Adrenal gland (tissue), 12 donors: ENCODE measurements around the gene DNAAF2. TPM values are rescaled to one million over a fixed set of nuclear protein-coding genes. Genes with fewer than 3 reads are reported as not detected.
"Not testable (repeated sequence)": the region's sequence is repeated elsewhere in the genome, so short reads cannot be mapped to it uniquely, and the experiment has no call there.

Experiments
- DNase-seq, 7 donors: peaks; one replicate each; pipeline ENCODE4 v3.0.0-alpha.2; 2019 to 2020
- H3K27ac ChIP-seq, 5 donors: fragments of 200-600 bp; sonication (generic) in 4 of 5; 1 replicate in 3 of 5; 2 replicates in 2 of 5; pipeline versions ENCODE4 v1.5.1 to v1.8.0; 2016 to 2020; ENCODE audit warnings: mild to moderate bottlenecking in 1 of 5
- H3K27me3 ChIP-seq: fragments of 200-600 bp; 2 replicates; pipeline ENCODE4 v1.8.0; 2021
- H3K36me3 ChIP-seq, 2 donors: fragments of 200-600 bp; replicated peaks in 1 of 2; 1 replicate in 1 of 2; 2 replicates in 1 of 2; pipeline versions ENCODE4 v1.5.1 to v1.8.0; 2018 to 2022
- H3K4me1 ChIP-seq, 2 donors: fragments of 200-600 bp; replicated peaks in 1 of 2; 1 replicate in 1 of 2; 2 replicates in 1 of 2; pipeline versions ENCODE4 v1.5.1 to v1.8.0; 2018 to 2021
- H3K4me3 ChIP-seq, 4 donors: fragments of 200-600 bp; sonication (generic) in 3 of 4; one replicate each; pipeline ENCODE4 v1.5.1; 2016 to 2018
- H3K9me3 ChIP-seq, 3 donors: fragments of 200-600 bp; sonication (generic) in 1 of 3; replicated peaks in 1 of 3; 1 replicate in 2 of 3; 2 replicates in 1 of 3; pipeline versions ENCODE4 v1.5.1 to v1.8.0; 2016 to 2021
- POLR2A ChIP-seq, 2 donors: fragments of 450-650 bp; IDR thresholded peaks; one replicate each; pipeline ENCODE4 v1.6.1; 2017; ENCODE audit warnings: antibody characterized with exemption in 2 of 2, mild to moderate bottlenecking in 2 of 2, moderate library complexity in 1 of 2
- WGBS, 4 donors: extraction: QIAGEN DNeasy Blood & Tissue Kit in 2 of 4; methylation state at CpG; one replicate each; pipeline versions ENCODE4 v1.1.5 to v1.1.7; 2013 to 2017; 5-methylcytosine and 5-hydroxymethylcytosine counted together
- intact Hi-C, 2 donors: fragments of 100-400 bp; cut with DNase I; formaldehyde crosslinking; loops; one replicate each; pipeline versions ENCODE4 v1.14.1 to v1.15.0; 2022 to 2023
- polyA plus RNA-seq, 3 donors: library from polyadenylated mRNA; stranded (reverse); fragments of 200-250 nt in 2 of 3; fragments of 350-450 nt in 1 of 3; fragmentation: Illumina TruSeq in 1 of 3; extraction: RNeasy Lipid Tissue Mini Kit (QIAGEN cat#74804) in 1 of 3; gene quantifications; one replicate each; pipeline ENCODE4 v1.2.3, GENCODE V29; 2013 to 2014
- total RNA-seq, 9 donors: library from RNA; depleted of rRNA in 4 of 9; stranded (reverse); fragments of >200 nt in 4 of 9; fragments of 120-200 nt in 1 of 9; fragmentation: NEBNext Ultra II Directional in 1 of 9; extraction: Animal tissue kit (Norgen Biotek cat#: 25700) in 1 of 9; gene quantifications; one replicate each; pipeline versions ENCODE4 v1.1.0 to v1.2.4, GENCODE V29; 2013 to 2023
- TF ChIP-seq, protein P1 (sequence below), 6 experiments: fragments of 450-650 bp in 4 of 6; fragments of 200-600 bp in 2 of 6; sonication (generic) in 1 of 6; IDR thresholded peaks; 1 replicate in 5 of 6; 2 replicates in 1 of 6; pipeline versions ENCODE4 v1.5.1 to v1.8.0; 2016 to 2021; ENCODE audit warnings: antibody characterized with exemption in 6 of 6, mild to moderate bottlenecking in 2 of 6, moderate library complexity in 1 of 6
- donor health status: healthy with polysubstance abuse.
- donor health status: Bipolar disorder and iron deficiency.
- donor health status: DM: yes; HTN: yes; CAD: no.
- donor health status: DM: no; HTN: no; CAD: no.
- donor health status: DM: no; HTN: no; CAD: no.
- donor health status: DM: yes; HTN: yes; CAD: no.

Gene DNAAF2
- total and polyA plus RNA-seq, 12 donors = 4.2 to 11.7 (median 7.3) TPM

DNA sequence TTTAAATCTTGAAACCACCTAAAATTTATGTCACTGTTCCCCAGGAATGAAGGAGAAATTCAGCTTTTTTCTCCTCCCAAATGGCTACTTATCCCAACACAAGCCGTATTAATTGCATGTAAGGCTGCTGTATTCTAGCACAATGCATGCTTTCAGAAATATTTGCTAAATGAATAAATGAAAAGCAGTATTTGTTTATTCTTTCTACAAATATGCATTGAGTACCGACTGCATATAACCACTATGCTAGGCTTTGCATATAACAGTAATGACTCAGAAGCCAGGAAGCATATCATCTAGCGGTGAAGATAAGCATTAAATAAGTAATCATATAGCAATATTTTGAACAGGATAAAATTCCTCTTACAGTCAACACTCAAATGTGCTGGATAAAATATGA lies 42.0 kb downstream of the DNAAF2 start:
- Histone ChIP-seq H3K4me1 (peaks cover 17 to 26% of the 10 kb centered on the region in 2 donors), H3K27ac (no peak overlapping the region), H3K27me3 (no peaks in the 10 kb centered on the region), H3K9me3 (no peaks in the 10 kb centered on the region), H3K36me3 (no peaks in the 10 kb centered on the region), H3K4me3 (no peak overlapping the region)
- intact Hi-C loops = no loop called here
- WGBS, 4 donors = 84 to 92% (median 88%) methylated on average over 3 of the region's 3 CpGs
- TF ChIP-seq, protein P1, sequence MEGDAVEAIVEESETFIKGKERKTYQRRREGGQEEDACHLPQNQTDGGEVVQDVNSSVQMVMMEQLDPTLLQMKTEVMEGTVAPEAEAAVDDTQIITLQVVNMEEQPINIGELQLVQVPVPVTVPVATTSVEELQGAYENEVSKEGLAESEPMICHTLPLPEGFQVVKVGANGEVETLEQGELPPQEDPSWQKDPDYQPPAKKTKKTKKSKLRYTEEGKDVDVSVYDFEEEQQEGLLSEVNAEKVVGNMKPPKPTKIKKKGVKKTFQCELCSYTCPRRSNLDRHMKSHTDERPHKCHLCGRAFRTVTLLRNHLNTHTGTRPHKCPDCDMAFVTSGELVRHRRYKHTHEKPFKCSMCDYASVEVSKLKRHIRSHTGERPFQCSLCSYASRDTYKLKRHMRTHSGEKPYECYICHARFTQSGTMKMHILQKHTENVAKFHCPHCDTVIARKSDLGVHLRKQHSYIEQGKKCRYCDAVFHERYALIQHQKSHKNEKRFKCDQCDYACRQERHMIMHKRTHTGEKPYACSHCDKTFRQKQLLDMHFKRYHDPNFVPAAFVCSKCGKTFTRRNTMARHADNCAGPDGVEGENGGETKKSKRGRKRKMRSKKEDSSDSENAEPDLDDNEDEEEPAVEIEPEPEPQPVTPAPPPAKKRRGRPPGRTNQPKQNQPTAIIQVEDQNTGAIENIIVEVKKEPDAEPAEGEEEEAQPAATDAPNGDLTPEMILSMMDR (IDR thresholded peaks at IDR 0.05) = no peak
- no peak for TF ChIP-seq POLR2A (IDR thresholded peaks at IDR 0.05)
- no peak for DNase-seq

DNA sequence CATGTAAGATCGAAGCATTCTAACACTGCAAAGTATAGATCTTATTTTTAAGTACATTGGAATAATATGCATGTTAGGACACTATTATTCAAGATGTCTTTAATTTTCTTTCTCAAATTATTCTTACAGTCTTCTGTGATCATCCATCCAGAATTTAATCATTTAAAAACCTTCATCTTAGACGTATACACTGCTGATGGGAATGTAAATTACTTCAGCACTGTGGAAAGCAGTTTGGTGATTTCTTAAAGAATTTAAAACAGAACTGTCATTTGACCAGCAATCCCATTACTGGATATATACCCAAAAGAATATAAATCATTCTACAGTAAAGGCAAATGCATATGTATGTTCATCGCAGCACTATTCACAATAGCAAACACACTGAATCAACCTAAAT lies 45.7 kb downstream of the DNAAF2 start:
- WGBS, 4 donors = 87 to 93% (median 91%) methylated on average over 3 of the region's 3 CpGs
- Histone ChIP-seq H3K27me3 (no peaks in the 10 kb centered on the region), H3K4me1 (peaks cover 15 to 17% of the 10 kb centered on the region in 2 donors), H3K9me3 (no peaks in the 10 kb centered on the region), H3K36me3 (peaks cover 0 to under 1% of the 10 kb centered on the region in 2 donors), H3K4me3 (no peak overlapping the region), H3K27ac (no peak overlapping the region)
- intact Hi-C loops = no loop called here
- DNase-seq = no peak
- no peak for TF ChIP-seq POLR2A (IDR thresholded peaks at IDR 0.05)
- TF ChIP-seq, protein P1 (IDR thresholded peaks at IDR 0.05) = no peak

DNA sequence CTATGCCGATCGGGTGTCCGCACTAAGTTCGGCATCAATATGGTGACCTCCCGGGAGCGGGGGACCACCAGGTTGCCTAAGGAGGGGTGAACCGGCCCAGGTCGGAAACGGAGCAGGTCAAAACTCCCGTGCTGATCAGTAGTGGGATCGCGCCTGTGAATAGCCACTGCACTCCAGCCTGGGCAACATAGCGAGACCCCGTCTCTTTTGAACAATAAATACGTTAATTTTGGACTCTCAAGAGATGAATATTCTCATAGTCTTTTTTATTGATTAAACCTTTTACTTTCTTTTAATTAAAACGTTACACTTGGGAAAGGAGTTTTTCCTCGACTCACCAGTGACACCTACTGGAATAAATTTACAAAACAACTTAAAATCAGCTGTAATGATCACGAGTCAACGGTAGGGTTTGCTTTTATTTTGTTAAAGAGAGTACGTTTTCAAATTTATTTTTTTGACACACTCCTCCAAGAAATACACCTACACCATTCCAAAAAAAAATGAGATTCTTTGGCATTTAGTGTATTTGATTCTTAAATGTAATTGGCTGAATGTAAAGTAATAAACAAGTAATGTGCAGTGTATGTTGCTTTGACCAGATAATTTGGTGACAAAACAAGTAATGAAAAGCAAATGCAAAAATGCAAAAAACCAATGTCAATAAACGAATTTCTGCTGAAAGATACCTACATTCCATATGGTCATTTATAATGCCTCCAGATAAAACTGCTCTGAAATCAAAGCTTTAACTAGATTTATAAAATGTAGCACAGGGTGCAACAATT lies 48.2 kb downstream of the DNAAF2 start:
- TF ChIP-seq, protein P1 (IDR thresholded peaks at IDR 0.05) = peak; percentile 73 to 99 (median 88)
- TF ChIP-seq POLR2A (IDR thresholded peaks at IDR 0.05) = no peak
- Histone ChIP-seq H3K4me1 (peaks cover 13 to 32% of the 10 kb centered on the region in 2 donors), H3K36me3 (peaks cover 0 to 22% of the 10 kb centered on the region in 2 donors), H3K4me3 (peak overlapping the region in 2 of 4 donors; percentile 9 to 95), H3K9me3 (no peaks in the 10 kb centered on the region), H3K27ac (peak overlapping the region; percentile 56 to 97 (median 83)), H3K27me3 (no peaks in the 10 kb centered on the region)
- peak in 2 of 7 donors; percentile 33 to 50 for DNase-seq
- WGBS, 4 donors = 1 to 3% (median 2%) methylated on average over 9 to 12 of the region's 21 CpGs
- intact Hi-C loops = no loop called here

DNA sequence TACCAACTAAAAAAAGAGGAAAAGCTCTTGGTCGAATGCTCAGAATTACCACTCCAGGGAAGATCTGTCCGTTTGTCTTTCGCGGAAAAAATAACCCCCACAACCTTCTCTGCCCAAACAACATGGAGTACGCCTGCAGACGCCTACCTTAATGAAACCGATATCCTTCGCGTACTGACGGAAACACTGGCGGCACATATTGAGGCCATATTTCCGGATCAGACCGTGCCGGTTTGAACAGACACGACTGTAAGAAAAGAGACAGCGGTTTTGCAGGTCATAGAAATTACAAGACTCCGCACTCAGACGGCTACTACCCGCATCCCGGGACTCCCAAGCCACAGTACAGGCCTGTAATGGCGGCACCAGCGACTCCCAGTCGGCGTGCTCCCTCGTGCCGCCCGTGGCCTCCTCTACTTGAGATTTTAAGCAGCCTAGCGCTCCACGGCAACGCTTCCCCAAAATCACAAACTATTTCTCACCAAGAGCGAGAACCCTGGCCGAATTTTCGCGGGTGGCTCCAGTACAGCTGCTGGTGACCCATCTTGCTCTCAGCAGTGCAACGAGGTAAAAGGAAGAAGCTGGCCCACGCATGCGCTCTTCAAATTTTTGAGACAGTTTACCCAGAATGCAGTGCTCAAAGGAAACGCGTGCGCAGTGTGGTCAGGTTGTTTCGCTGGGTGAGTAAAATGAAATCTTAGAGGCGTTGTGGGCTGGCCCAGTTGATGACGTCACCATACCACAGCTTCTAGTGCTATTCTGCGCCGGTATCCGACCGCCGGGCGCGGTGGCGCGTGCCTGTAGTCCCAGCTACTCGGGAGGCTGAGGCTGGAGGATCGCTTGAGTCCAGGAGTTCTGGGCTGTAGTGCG lies 49.0 kb downstream of the DNAAF2 start, which contains the start of gene RPS29:
TSS of gene RPS29 (minus strand) at position 578 of the 870 bp plus-strand sequence. CDS start at position 544, 34 bp downstream.
- WGBS, 4 donors = 0 to 1% (median 0%) methylated on average over 10 to 55 of the region's 55 CpGs
- no peaks in the 10 kb centered on the region for H3K27me3 ChIP-seq
- TF ChIP-seq POLR2A (IDR thresholded peaks at IDR 0.05) = peak; percentile 88 to 96
- TF ChIP-seq, protein P1 (IDR thresholded peaks at IDR 0.05) = no peak
- DNase-seq = peak; percentile 97 to 100 (median 99)
- H3K36me3 ChIP-seq = peaks cover 0 to 22% of the 10 kb centered on the region in 2 donors
- intact Hi-C loops = no loop called here
- H3K4me3 ChIP-seq = peak within 1 kb of the TSS; percentile 24 to 99 (median 75)
- H3K4me1 ChIP-seq = peaks cover 13 to 32% of the 10 kb centered on the region in 2 donors
- H3K27ac ChIP-seq = peak within 1 kb of the TSS; percentile 79 to 97 (median 83)
- H3K9me3 ChIP-seq = no peaks in the 10 kb centered on the region

DNA sequence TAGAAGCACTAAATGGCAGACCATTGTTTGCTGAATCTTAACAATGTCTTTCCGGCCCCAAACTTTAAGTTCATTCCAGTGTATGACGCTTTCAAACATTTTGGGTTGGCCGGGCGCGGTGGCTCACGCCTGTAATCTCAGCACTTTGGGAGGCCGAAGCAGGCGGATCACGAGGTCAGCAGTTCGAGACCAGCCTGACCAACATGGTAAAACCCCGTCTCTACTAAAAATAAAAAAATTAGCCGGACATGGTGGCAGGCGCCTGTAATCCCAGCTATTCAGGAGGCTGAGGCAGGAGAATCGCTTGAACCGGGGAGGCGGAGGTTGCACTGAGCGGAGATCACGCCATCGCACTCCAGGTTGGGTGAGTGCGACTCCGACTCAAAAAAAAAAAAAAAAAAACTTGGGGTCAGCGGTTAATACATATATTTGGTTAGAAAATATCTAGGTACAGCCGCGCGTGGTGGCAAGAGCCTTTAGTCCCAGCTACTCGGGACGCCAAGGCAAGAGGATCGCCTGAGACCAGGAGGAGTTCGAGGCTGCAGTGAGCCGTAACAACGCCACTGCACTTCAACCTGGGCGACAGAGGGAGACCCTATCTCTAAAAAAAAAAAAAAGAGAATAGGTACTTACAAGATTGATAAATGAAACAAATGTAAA lies 49.9 kb downstream of the DNAAF2 start:
- intact Hi-C loops, H3K9me3 ChIP-seq, H3K27me3 ChIP-seq: not testable (repeated sequence)
- WGBS, 4 donors = 13 to 22% (median 14%) methylated on average over 29 to 32 of the region's 32 CpGs
- Histone ChIP-seq H3K36me3 (peaks cover 0 to 22% of the 10 kb centered on the region in 2 donors), H3K4me3 (peak overlapping the region in 3 of 4 donors; percentile 24 to 95 (median 55)), H3K27ac (peak overlapping the region in 3 of 5 donors; percentile 79 to 91 (median 83)), H3K4me1 (peaks cover 13 to 32% of the 10 kb centered on the region in 2 donors)
- peak in 1 of 7 donors; percentile 31 for DNase-seq
